GM19351 (cell line): Measurements from ENCODE around the gene GPD1L.

Experiments used
- ATAC-seq: cut with Tn5 transposase; IDR thresholded peaks from one replicate; pipeline ENCODE4 v1.9.1; 2021; ENCODE audit warnings: mild to moderate bottlenecking, moderate library complexity; ENCODE audit not compliant: unreplicated experiment

GPD1L gene

GRCh38 chr3:32217339-32217738 lies 110.9 kb downstream of the GPD1L start:
- ATAC-seq: no peak
